Hypothalamus (tissue), 51 donors: ENCODE data around the gene EPHB6.

Experiments used
- DNase-seq, 51 donors: peaks; one replicate each; lab custom pipeline; 2025; lab: John Stamatoyannopoulos, UW

Gene EPHB6

GRCh38 chr7:142854372-142855113 is at the start of gene EPHB6:
TSS of gene EPHB6 (plus strand) at chr7:142855076. CDS start at chr7:142863228, 8,152 bp downstream.
- DNase-seq = peak in 36 of 51 donors; percentile 26 to 77 (median 58)

- DNase-seq = no peak
Measured at GRCh38 chr7:142805350-142806021, 49.4 kb upstream of the EPHB6 start.

GRCh38 chr7:142806022-142806356 is 48.9 kb upstream of the EPHB6 start:
- DNase-seq = no peak

GRCh38 chr7:142806957-142807356 is 47.9 kb upstream of the EPHB6 start:
- no peak for DNase-seq

DNA sequence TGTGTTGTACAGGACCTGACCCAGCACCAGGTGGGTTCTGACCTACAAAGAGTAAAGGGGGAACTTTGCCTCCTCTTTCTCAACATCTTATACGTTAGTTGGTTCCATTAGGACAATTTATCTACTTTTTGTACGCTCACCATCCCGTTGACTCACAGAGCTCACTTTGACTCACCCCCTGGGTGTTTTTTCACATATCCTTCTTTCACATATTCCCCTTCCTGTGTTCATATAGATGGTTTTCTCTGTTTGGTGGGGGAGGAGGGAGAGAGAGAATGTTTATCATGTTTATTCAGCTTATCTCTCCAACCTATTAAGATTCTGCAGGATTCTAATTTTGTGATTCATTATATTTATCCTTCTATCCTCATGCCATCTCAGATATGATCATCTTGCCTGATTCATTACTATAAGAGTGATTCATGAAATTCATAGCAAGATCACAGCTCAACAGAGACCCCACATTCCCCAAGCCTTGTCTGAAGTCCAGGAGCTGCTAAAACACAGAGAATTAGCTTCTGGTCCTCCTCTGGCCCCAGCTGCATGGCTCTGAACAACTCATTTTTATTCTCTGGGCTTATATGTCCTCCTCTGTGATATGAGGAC is 46.9 kb upstream of the EPHB6 start:
- DNase-seq = no peak

DNA sequence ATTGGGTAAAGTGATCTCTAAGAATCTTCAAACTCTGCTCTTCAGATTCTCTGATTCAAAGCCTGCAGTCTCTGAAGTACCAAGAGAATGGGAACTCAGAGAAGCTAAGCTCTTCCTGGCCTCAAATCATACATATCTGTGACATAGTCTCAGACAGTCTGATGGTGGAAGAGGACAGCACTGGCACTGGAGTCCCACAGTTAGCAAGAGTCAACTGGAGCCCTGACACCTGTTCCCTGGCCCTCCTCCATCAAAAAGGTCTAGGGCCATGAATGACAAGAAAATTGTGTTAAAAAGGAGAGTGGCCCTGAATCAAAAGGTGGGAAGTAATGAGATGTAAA is 46.4 kb upstream of the EPHB6 start:
- no peak for DNase-seq

- DNase-seq = no peak
Measured at GRCh38 chr7:142808802-142809583, 45.9 kb upstream of the EPHB6 start.

DNA sequence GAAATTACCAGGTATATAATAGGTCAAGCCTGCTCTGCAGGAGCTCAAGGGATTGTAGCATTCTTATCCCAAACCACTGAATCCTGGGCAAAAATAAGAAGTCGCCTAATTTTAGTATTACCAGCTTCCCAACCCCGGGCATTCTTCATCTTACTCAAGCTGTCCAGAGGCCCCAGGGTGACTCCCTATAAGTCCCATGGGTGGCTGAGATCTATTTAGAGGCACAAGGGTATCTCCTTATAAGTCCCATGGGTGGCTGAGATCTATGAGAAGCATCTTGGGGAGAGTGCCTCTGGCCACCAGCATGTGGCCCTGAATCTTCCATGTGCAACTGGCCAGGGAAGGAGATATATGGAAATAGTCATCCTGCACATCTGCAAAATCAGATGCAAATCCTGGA is 45.2 kb upstream of the EPHB6 start:
- no peak for DNase-seq

DNA sequence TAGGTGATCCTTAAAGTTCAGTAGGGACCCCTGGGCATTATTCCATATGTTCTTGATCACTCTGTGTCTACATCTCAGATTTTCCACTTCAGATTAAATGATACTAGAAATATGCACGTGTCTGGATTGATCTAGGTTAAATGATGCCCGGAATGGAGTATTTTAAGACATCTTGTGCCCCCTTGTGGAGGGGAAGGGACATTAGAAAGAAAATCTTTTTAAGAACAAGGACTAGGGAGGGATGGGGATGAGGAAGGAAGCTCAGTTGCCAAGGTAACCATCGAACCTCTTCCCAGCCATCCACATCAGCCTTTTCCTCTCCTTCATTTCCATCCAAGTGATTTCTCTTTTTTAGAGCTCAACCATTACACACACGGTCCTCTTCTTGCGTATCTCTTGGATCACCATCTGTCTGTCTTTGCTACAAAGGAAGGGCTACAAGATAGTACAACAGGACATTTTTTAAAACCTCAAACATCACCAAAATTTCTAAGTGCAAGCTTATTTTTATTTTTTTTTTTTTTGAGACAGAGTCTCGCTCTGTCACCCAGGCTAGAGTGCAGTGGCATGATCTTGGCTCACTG is 43.6 kb upstream of the EPHB6 start:
- DNase-seq = peak in 1 of 51 donors; percentile 27

DNA sequence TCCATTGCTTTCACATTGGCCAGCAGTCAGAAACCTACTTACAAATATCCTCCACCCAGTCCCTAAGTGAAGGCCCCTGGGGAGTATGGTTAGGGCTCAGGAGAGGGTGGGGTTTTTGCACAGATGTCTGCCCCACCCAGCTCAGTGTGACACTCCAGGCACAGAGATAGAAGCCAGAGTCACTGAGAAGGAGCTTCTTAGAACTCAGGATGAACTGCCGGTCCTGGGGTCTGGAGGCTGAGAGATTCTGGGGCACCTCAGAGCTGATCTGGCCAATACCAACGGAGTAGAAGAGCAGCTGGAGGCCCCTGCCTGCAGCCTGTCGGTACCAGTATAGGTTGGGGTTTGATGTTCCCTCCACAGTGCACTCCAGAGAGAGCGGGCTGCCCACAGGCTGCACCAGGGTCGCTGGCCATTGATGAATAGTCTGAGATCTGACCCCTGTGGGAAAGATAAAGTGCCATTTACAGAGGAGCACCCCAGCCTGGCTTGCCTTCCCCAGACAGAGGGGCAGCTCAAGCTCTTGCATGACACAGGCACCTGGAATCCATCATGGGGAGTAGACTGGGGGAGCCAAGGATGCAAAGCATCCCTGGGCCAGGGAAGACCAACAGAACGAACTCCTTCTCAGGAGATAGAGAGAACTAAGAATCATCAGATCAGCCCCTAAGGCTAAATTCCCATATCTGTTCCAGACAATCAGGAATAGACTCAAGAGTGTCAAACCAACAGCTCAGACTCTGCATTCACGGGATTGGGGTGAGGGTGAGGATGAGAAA is 42.2 kb upstream of the EPHB6 start:
- no peak for DNase-seq

- DNase-seq = no peak
Measured at GRCh38 chr7:142813226-142813625, 41.6 kb upstream of the EPHB6 start.

- no peak for DNase-seq
Measured at GRCh38 chr7:142813699-142814098, 41.2 kb upstream of the EPHB6 start.

GRCh38 chr7:142814451-142814850 is 40.4 kb upstream of the EPHB6 start:
- no peak for DNase-seq

DNA sequence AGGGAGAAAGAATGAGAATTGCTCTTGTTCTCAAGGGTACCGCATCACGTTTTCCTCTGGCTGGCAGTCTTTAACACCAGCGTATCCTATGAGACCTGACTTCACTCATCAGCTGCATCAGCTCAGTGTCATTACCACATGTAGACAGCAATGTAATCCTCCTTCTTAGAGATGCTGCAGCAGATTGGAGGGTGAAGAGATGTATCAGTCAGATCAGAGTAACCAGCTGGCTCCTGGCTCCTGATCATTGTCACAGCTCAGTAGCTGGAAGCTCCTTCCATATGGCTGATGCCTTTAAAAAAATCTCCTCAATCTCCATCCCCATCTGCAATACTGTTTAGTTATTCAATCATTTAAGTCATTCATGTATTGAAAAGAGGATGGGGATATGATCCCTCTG is 39.7 kb upstream of the EPHB6 start:
- peak in 1 of 51 donors; percentile 17 for DNase-seq

- DNase-seq = no peak
Measured at GRCh38 chr7:142817506-142817905, 37.4 kb upstream of the EPHB6 start.

DNA sequence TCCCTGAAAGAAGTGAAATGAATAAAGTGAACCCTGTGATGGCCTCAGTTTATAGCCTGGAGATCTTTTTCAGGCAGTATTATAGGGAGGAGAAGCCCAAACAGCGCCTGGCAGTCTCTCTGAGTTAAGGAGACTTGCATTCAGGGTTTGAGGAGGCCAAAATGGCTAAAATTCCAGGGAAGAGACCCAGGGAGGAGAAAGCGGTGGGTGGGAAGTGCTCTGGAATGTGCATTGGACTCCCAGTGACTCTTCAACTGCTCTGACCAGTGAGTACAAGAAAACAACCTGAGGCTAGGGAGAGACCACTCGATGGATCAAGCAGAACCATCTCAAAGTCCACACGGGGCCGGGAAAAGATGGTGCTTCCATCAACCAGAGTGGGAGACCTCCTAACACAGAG is 35.3 kb upstream of the EPHB6 start:
- no peak for DNase-seq

DNA sequence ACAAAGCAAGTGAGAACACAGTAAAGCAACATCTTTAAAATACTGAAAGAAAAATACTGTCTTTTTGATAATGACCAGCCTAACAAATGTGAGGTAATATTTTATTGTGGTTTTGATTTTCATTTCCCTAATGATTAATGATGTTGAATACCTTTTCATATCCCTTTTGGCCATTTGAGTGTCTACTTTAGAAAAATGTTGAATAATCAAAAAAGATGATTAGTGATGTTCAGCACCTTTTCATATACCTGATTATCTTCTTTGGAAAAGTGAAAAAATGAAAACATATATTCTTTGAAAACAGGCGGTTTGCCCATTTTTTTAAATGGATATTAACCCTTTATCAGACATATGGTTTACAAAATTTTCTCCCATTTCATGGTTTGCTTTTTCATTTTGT is 32.2 kb upstream of the EPHB6 start:
- DNase-seq = no peak

DNA sequence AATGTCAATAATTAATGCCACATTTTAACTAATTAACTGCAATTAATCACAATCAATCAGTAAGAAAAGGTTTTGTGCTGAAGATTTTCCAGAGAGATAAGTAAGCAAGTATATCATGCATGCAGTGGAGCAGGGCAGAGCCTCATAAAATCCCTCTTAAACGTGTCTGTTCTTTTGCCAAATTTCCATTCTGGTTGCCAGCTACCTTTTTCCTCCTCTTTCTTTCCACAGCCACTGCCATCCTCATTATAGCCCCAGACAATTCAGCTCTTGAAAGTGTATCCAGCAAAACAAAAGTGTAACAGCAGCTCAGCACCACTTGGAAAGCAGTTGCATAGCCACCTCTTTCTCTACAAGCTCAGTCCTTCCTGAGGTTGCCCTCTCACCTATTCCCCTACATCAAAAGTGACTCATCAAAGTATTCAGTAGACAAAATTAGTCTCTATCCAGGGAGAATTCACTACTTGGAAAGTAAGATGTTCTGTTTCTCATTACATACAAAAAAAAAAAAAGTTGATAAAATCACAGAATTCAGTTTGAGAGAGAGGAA is 26.9 kb upstream of the EPHB6 start:
- no peak for DNase-seq

GRCh38 chr7:142832417-142832816 is 22.5 kb upstream of the EPHB6 start:
- DNase-seq = no peak
